ENCODE measurements around the gene BICRAL. TPM values are rescaled to one million over a fixed set of nuclear protein-coding genes. Genes with fewer than 3 reads are reported as not detected.

BICRAL gene
- total and polyA plus RNA-seq, 4 donors: 13.1 to 17.0 (median 13.9) TPM

DNA sequence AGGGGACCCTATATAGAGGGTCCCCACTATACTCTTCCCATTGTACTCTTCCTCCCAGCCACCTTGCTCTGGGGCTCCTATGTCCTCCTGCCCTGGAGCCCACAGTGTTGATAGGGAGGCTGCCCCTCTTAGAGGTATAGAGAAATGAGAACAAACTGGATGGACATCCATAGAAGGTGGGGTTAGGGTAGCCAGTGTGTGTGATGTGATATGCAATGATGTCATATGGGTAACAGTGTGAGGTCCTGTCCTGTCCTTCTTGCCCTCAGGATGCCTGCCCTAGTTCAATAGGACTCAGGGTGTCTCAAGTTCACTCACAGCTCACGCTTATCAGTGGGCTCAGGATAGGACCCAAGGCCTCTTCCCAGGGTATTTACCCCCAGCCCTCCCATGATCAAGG is 134.4 kb downstream of the BICRAL start:
- Histone ChIP-seq H3K4me1 (ENCODE audit: control insufficient read depth, insufficient read depth, low read length) (peaks cover 7% of the 10 kb centered on the region), H3K9me3 (ENCODE audit: control insufficient read depth, insufficient read depth, low read length) (no peaks in the 10 kb centered on the region), H3K36me3 (ENCODE audit: control insufficient read depth, insufficient read depth, low read length) (no peaks in the 10 kb centered on the region), H3K27ac (ENCODE audit: low read depth, low read length) (no peak overlapping the region), H3K4me3 (ENCODE audit: low read depth, low read length) (no peak overlapping the region), H3K27me3 (ENCODE audit: control insufficient read depth, insufficient read depth, low read length) (no peaks in the 10 kb centered on the region)
- no peak for DNase-seq (ENCODE audit: low read depth in 4 of 6, low spot score in 6 of 6)
- no CpG with 5 or more reads among the region's 1 CpG for WGBS (ENCODE audit: insufficient coverage)

Other genes starting within 250 kb of the BICRAL start
- gene UBR2, start 218.0 kb upstream of the BICRAL start, total RNA-seq: 10 to 100 TPM; 33.3 to 39.7 TPM
- 10 to 100 TPM; 20.3 to 20.8 TPM for gene UBR2, start 218.0 kb upstream of the BICRAL start, polyA plus RNA-seq (ENCODE audit: insufficient read length in 2 of 2)
- 1 to 10 TPM; 5.8 to 9.0 TPM for gene PRPH2, start 59.5 kb upstream of the BICRAL start, total RNA-seq
- gene PRPH2, start 59.5 kb upstream of the BICRAL start, polyA plus RNA-seq (ENCODE audit: insufficient read length in 2 of 2): 1 to 10 TPM; 5.1 to 7.3 TPM
- gene TBCC, start 35.9 kb upstream of the BICRAL start, total RNA-seq: 10 to 100 TPM; 32.8 to 35.8 TPM
- gene TBCC, start 35.9 kb upstream of the BICRAL start, polyA plus RNA-seq (ENCODE audit: insufficient read length in 2 of 2): 10 to 100 TPM; 24.3 to 26.1 TPM
- 100 to 1,000 TPM; 105 to 117 TPM for gene RPL7L1, start 97.6 kb downstream of the BICRAL start, total RNA-seq
- gene RPL7L1, start 97.6 kb downstream of the BICRAL start, polyA plus RNA-seq (ENCODE audit: insufficient read length in 2 of 2): 100 to 1,000 TPM; 105 to 111 TPM
- under 1 TPM in 1 of 2 donors, not detected in 1; 0.50 TPM for gene PTCRA, start 134.0 kb downstream of the BICRAL start, total RNA-seq
- gene PTCRA, start 134.0 kb downstream of the BICRAL start, polyA plus RNA-seq (ENCODE audit: insufficient read length in 2 of 2): under 1 TPM in 1 of 2 donors, not detected in 1; 0.29 TPM
- 10 to 100 TPM; 20.5 to 35.3 TPM for gene CNPY3, start 147.4 kb downstream of the BICRAL start, total RNA-seq
- gene CNPY3, start 147.4 kb downstream of the BICRAL start, polyA plus RNA-seq (ENCODE audit: insufficient read length in 2 of 2): 10 to 100 TPM; 51.0 to 60.3 TPM
- under 1 TPM; 0.20 to 0.99 TPM for gene GNMT, start 178.7 kb downstream of the BICRAL start, total RNA-seq
- gene GNMT, start 178.7 kb downstream of the BICRAL start, polyA plus RNA-seq (ENCODE audit: insufficient read length in 2 of 2): 1 to 10 TPM; 2.6 to 5.1 TPM
- gene PEX6, start 197.1 kb downstream of the BICRAL start, total RNA-seq: 10 to 100 TPM; 17.7 to 21.1 TPM
- gene PEX6, start 197.1 kb downstream of the BICRAL start, polyA plus RNA-seq (ENCODE audit: insufficient read length in 2 of 2): 10 to 100 TPM; 26.7 to 29.5 TPM
- 10 to 100 TPM; 42.9 to 56.6 TPM for gene PPP2R5D, start 202.5 kb downstream of the BICRAL start, total RNA-seq
- gene PPP2R5D, start 202.5 kb downstream of the BICRAL start, polyA plus RNA-seq (ENCODE audit: insufficient read length in 2 of 2): 10 to 100 TPM; 80.3 to 86.8 TPM
- 100 to 1,000 TPM in 1 of 2 donors, 10 to 100 TPM in 1; 31.5 to 106 TPM for gene MEA1, start 231.9 kb downstream of the BICRAL start, total RNA-seq
- gene MEA1, start 231.9 kb downstream of the BICRAL start, polyA plus RNA-seq (ENCODE audit: insufficient read length in 2 of 2): 100 to 1,000 TPM; 105 to 109 TPM
- gene KLHDC3, start 232.2 kb downstream of the BICRAL start, total RNA-seq: 100 to 1,000 TPM; 106 to 121 TPM
- gene KLHDC3, start 232.2 kb downstream of the BICRAL start, polyA plus RNA-seq (ENCODE audit: insufficient read length in 2 of 2): 100 to 1,000 TPM; 133 to 136 TPM
- 10 to 100 TPM; 51.8 to 71.2 TPM for gene RRP36, start 239.6 kb downstream of the BICRAL start, total RNA-seq
- 10 to 100 TPM; 71.7 to 74.4 TPM for gene RRP36, start 239.6 kb downstream of the BICRAL start, polyA plus RNA-seq (ENCODE audit: insufficient read length in 2 of 2)

Data from spinal cord (tissue), 10 donors.